Breast epithelium (tissue), 4 donors: ENCODE results near the gene PPARA. TPM values are rescaled to one million over a fixed set of nuclear protein-coding genes. Genes with fewer than 3 reads are reported as not detected.
A peak's percentile ranks its signal among the peaks of the same experiment; 100 is the strongest.

ENCODE experiments used
- DNase-seq, 2 donors: peaks; one replicate each; pipeline ENCODE4 v3.0.0-alpha.2; 2019; ENCODE audit warnings: low spot score in 2 of 2
- H3K27ac ChIP-seq, 2 donors: fragments of 200-600 bp; sonication (generic) in 1 of 2; one replicate each; pipeline ENCODE4 v1.5.1; 2016 to 2019; ENCODE audit warnings: mild to moderate bottlenecking in 1 of 2
- H3K27me3 ChIP-seq, 2 donors: fragments of 200-600 bp; sonication (generic) in 1 of 2; one replicate each; pipeline versions ENCODE4 v1.5.1 to v1.6.0; 2017 to 2019; ENCODE audit warnings: control low read depth in 1 of 2, mild to moderate bottlenecking in 1 of 2
- H3K36me3 ChIP-seq: fragments of 200-600 bp; one replicate; pipeline ENCODE4 v1.5.1; 2019
- H3K4me1 ChIP-seq, 2 donors: fragments of 200-600 bp; sonication (generic); one replicate each; pipeline ENCODE4 v1.5.1; 2016 to 2019; ENCODE audit warnings: control low read depth in 1 of 2
- H3K4me3 ChIP-seq, 3 donors: fragments of 200-600 bp; sonication (generic); 1 replicate in 2 of 3; 2 replicates in 1 of 3; pipeline ENCODE4 v1.5.1; 2016 to 2019; ENCODE audit warnings: mild to moderate bottlenecking in 3 of 3, moderate library complexity in 2 of 3
- H3K9me3 ChIP-seq, 2 donors: fragments of 200-600 bp; sonication (generic) in 1 of 2; one replicate each; pipeline ENCODE4 v1.5.1; 2016 to 2019; ENCODE audit warnings: control low read depth in 1 of 2
- CTCF ChIP-seq, 3 donors: fragments of 450-650 bp; IDR thresholded peaks; one replicate each; pipeline ENCODE4 v1.5.1; 2016 to 2017; ENCODE audit warnings: antibody characterized with exemption in 3 of 3, mild to moderate bottlenecking in 3 of 3, moderate library complexity in 3 of 3
- POLR2A ChIP-seq: fragments of 450-650 bp; IDR thresholded peaks from one replicate; pipeline ENCODE4 v1.6.1; 2016; ENCODE audit warnings: antibody characterized with exemption, mild to moderate bottlenecking, moderate library complexity
- POLR2AphosphoS5 ChIP-seq, 3 donors: sonication (generic); formaldehyde crosslinking; IDR thresholded peaks; one replicate each; pipeline ENCODE4 v1.6.1; 2017; ENCODE audit warnings: antibody characterized with exemption in 3 of 3
- intact Hi-C: fragments of 100-400 bp; cut with DNase I; formaldehyde crosslinking; loops from one replicate; pipeline ENCODE4 v1.15.1; 2023; ENCODE audit warnings: low total_unique reads
- total RNA-seq, 3 donors: library from RNA; depleted of rRNA; stranded (reverse); fragments of >200 nt; gene quantifications; one replicate each; pipeline ENCODE4 v1.1.0, GENCODE V29; 2016

Gene PPARA
- total RNA-seq, 3 donors from 2014 or later = 15.2 to 31.0 (median 22.3) TPM

DNA sequence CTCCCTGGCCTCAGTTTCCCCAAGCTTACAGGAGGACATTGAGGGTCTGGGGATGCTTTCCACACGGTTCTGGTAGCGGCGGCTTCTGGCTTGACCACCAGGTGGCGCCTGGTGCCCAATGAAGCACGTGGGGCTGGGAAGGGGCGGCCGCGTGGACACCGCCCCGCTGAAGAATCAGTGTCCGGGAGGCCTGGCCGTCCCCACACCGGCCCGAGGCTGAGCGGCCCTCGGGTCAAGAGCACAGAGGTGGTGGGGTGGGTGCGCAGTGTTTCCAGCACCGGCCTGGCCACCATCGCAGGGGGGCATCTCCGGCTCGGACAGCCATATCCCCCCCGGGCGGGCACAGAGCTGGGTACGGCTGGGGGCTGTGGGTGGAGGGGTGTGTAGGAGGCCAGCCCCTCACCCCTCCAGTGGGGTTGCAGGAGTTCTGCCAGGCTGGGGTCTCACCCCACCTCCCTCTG is 27.8 kb upstream of the PPARA start:
- Histone ChIP-seq H3K4me3 (peak overlapping the region in 1 of 3 donors; percentile 56), H3K27me3 (no peaks in the 10 kb centered on the region), H3K27ac (no peak overlapping the region), H3K9me3 (no peaks in the 10 kb centered on the region), H3K36me3 (no peaks in the 10 kb centered on the region), H3K4me1 (no peaks in the 10 kb centered on the region)
- TF ChIP-seq POLR2AphosphoS5 (IDR thresholded peaks at IDR 0.05) (peak in 1 of 3 donors; percentile 22), POLR2A (no peak), CTCF (IDR thresholded peaks at IDR 0.05) (peak; percentile 85 to 96 (median 92))
- DNase-seq = no peak
- intact Hi-C loops = no loop called here

DNA sequence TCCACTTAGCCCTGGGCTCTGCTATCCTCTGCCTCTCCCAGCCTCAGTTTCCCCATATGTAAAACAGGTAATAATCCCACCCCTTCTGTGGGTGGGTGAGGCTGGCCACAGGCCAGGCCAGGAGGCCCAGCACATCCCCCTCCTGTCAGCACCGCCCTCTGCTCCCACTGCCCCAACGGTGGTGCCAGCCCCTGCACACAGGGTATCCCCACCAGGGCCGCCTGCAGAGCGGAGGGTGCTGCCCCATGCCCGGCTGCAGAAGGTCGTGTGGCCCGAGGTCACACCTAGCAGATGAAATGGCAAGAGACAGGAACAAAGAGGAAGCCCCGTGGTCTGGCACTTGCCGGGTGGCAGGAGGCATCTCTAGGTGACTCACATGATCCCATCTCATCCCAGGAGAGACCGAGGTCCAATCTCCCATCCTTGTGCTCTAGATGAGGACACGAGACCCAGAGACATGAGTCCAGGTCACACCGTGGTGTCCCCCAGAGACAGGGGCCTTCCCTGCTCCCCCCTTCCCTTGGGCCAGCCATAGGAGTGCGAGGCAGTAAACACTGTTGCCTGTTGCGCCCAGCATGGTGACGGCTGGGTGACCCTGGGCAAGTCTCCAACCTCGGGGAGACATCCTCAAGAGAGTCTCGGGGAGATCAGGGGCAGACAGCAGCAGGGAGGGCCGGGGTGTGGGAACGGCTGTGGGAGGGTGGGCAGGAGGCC is 27.2 kb upstream of the PPARA start:
- no peaks in the 10 kb centered on the region for H3K27me3 ChIP-seq
- H3K4me1 ChIP-seq = no peaks in the 10 kb centered on the region
- intact Hi-C loops = no loop called here
- H3K36me3 ChIP-seq = no peaks in the 10 kb centered on the region
- no peak overlapping the region for H3K27ac ChIP-seq
- no peaks in the 10 kb centered on the region for H3K9me3 ChIP-seq
- TF ChIP-seq POLR2A (no peak), CTCF (IDR thresholded peaks at IDR 0.05) (no peak)
- no peak for DNase-seq
- no peak overlapping the region for H3K4me3 ChIP-seq

DNA sequence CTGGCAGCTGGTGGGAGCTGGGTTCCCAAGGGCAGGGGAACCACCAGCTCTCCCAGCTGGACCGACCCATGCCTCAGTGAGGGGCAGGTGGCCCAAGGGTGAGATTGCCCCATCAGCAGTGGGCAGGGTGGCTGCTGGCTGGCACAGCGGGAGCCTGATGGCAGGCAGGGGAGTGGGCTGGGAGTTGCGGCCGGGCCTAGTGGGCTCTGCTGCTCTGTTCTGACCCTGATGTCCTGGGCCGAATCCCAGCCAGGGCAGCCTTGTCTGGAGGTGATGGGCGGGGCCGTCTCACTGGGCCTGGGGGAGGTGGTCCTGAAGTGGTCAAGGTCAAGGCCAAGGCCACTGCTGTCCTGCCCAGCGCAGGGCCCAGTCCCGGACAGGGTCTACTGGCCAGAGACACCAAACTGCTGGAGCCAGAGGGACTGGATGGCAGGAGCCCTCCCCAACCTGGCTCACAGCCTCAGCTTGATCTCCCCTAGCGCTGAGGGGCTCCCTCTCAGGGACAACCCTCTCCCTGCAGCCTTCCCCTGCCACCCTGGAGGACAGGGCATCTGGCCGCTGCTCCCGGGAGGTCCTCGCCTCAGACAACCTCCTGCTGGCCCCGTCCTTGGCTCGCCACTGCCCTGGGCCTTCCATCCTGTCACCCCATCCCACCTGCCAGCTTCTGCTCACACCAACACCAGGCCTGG is 26.5 kb upstream of the PPARA start:
- Histone ChIP-seq H3K27me3 (no peaks in the 10 kb centered on the region), H3K27ac (no peak overlapping the region), H3K9me3 (no peaks in the 10 kb centered on the region), H3K4me1 (no peaks in the 10 kb centered on the region), H3K36me3 (no peaks in the 10 kb centered on the region), H3K4me3 (no peak overlapping the region)
- no peak for TF ChIP-seq POLR2AphosphoS5 (IDR thresholded peaks at IDR 0.05)
- TF ChIP-seq POLR2A = no peak
- TF ChIP-seq CTCF (IDR thresholded peaks at IDR 0.05) = no peak
- no peak for DNase-seq
- intact Hi-C loops = no loop called here

DNA sequence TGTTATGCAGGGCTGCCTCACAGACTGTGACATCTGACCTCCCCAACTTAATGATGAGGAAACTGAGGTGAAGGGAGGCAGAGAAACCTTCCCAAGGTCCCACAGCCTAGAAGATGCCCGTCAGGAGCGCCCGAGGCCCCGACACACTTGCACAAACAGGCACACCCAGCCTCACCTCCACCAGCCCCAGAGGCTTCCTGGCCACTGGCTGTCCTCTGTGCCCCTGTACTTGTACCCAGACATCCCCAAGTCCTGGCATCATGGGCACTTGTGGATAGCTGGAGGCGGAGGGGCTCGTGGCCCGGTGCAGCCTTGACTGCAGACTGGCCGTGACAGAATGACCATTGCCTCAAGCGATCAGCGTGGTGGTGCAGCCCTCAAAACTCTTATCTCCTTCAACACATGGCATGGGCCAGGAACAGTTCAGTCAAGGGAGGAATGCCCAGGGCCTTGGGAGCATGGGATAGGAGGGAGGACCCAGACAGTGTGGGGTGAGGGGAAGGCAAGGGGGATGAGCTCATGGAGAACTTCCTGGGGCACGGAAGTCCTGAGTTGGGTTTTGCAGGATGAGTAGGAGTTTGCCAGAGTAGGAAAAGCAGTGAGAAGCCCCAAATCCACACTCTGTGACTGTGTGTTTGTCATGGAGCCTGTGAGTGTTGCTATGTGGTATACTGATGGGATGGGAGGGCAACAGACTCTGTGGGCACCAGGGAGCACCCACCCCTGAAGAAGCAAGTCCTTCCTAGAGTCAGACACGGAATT is 25.8 kb upstream of the PPARA start:
- no peak overlapping the region for H3K27ac ChIP-seq
- H3K4me1 ChIP-seq = no peaks in the 10 kb centered on the region
- H3K36me3 ChIP-seq = no peaks in the 10 kb centered on the region
- no peak for TF ChIP-seq POLR2A
- no peak for TF ChIP-seq POLR2AphosphoS5 (IDR thresholded peaks at IDR 0.05)
- TF ChIP-seq CTCF (IDR thresholded peaks at IDR 0.05) = no peak
- intact Hi-C loops = no loop called here
- H3K9me3 ChIP-seq = no peaks in the 10 kb centered on the region
- H3K27me3 ChIP-seq = no peaks in the 10 kb centered on the region
- no peak for DNase-seq
- no peak overlapping the region for H3K4me3 ChIP-seq

GRCh38 chr22:46125311-46125710 is 25.0 kb upstream of the PPARA start:
- no peak for DNase-seq
- Histone ChIP-seq H3K4me3 (no peak overlapping the region), H3K27me3 (no peaks in the 10 kb centered on the region), H3K27ac (no peak overlapping the region), H3K4me1 (no peaks in the 10 kb centered on the region), H3K36me3 (no peaks in the 10 kb centered on the region), H3K9me3 (no peaks in the 10 kb centered on the region)
- no peak for TF ChIP-seq CTCF (IDR thresholded peaks at IDR 0.05)
- TF ChIP-seq POLR2AphosphoS5 (IDR thresholded peaks at IDR 0.05) = no peak
- no peak for TF ChIP-seq POLR2A
- intact Hi-C loops = no loop called here
